Stimulated activated CD4-positive, alpha-beta T cell treated with anti-CD3 and anti-CD28 coated beads, Interleukin-15, amount 100 ng/mL, for 1 hour (primary cell): ENCODE data around the gene GBF1.

Experiments
- DNase-seq, 2 donors: peaks; one replicate each; pipeline ENCODE4 v3.0.0-alpha.2; 2020; ENCODE audit warnings: low read depth in 1 of 2, low spot score in 1 of 2

Gene GBF1

GRCh38 chr10:102406815-102407214 is 161.5 kb downstream of the GBF1 start:
- no peak for DNase-seq

- no peak for DNase-seq
Observed at GRCh38 chr10:102407425-102408130, 162.2 kb downstream of the GBF1 start.

GRCh38 chr10:102408131-102408727 is 162.9 kb downstream of the GBF1 start:
- no peak for DNase-seq

GRCh38 chr10:102408728-102409603 is 163.6 kb downstream of the GBF1 start:
- DNase-seq: peak; percentile 55 to 79

- no peak for DNase-seq
Observed at GRCh38 chr10:102409604-102410428, 164.5 kb downstream of the GBF1 start.

- DNase-seq: peak in 1 of 2 donors; percentile 61
Observed at GRCh38 chr10:102410429-102411073, 165.2 kb downstream of the GBF1 start.

GRCh38 chr10:102411341-102412255 is 166.3 kb downstream of the GBF1 start:
- DNase-seq: no peak

GRCh38 chr10:102412293-102412692 is 167.0 kb downstream of the GBF1 start:
- no peak for DNase-seq

- DNase-seq: no peak
Observed at GRCh38 chr10:102413053-102413705, 167.8 kb downstream of the GBF1 start.

- no peak for DNase-seq
Observed at GRCh38 chr10:102413806-102414561, 168.7 kb downstream of the GBF1 start.

GRCh38 chr10:102414749-102415148 is 169.4 kb downstream of the GBF1 start:
- no peak for DNase-seq

- DNase-seq: no peak
Observed at GRCh38 chr10:102416283-102416682, 171.0 kb downstream of the GBF1 start.

- DNase-seq: no peak
Observed at GRCh38 chr10:102416695-102417094, 171.4 kb downstream of the GBF1 start.

- DNase-seq: no peak
Observed at GRCh38 chr10:102418622-102419268, 173.4 kb downstream of the GBF1 start, which contains the start of gene PSD. Gene PSD (minus strand): TSS chr10:102418785. CDS start chr10:102417038, 1,747 bp downstream.

- DNase-seq: peak; percentile 53 to 59
Observed at GRCh38 chr10:102419269-102420180, 174.2 kb downstream of the GBF1 start.

GRCh38 chr10:102420181-102420713 is 174.9 kb downstream of the GBF1 start:
- no peak for DNase-seq
